Calu3 (cell line): ENCODE measurements around the gene DNER. TPM values are rescaled to one million over a fixed set of nuclear protein-coding genes. Genes with fewer than 3 reads are reported as not detected.

Source experiments
- BruUV-seq: library from RNA; stranded (reverse); fragments of 400-500 nt; replicated peaks from 2 replicates; lab custom pipeline; 2021; lab: Mats Ljungman, UMichigan
- CTCF ChIA-PET: fragments of 300-600 bp; sonication (Branson Sonifier 250); formaldehyde crosslinking; loops from one replicate; lab custom pipeline; 2022; ENCODE audit warnings: antibody characterized with exemption; lab: Charles Lee
- DNase-seq: peaks from one replicate; pipeline ENCODE4 v3.0.0; 2022
- H3K27ac Mint-ChIP-seq: one replicate; pipeline ENCODE4 v1.8.0; 2022; ENCODE audit warnings: mixed read lengths; ENCODE audit not compliant: unreplicated experiment
- H3K27me3 Mint-ChIP-seq: one replicate; pipeline ENCODE4 v1.8.0; 2022; ENCODE audit warnings: mixed read lengths; ENCODE audit not compliant: unreplicated experiment
- H3K36me3 Mint-ChIP-seq: one replicate; pipeline ENCODE4 v1.8.0; 2022; ENCODE audit warnings: mild to moderate bottlenecking, moderate library complexity, mixed read lengths; ENCODE audit not compliant: insufficient read depth, unreplicated experiment
- H3K4me1 Mint-ChIP-seq: one replicate; pipeline ENCODE4 v1.8.0; 2022; ENCODE audit warnings: mild to moderate bottlenecking, low read depth, mixed read lengths; ENCODE audit not compliant: unreplicated experiment
- H3K4me3 Mint-ChIP-seq: one replicate; pipeline ENCODE4 v1.8.0; 2022; ENCODE audit warnings: mild to moderate bottlenecking, low read depth, moderate library complexity, mixed read lengths; ENCODE audit not compliant: unreplicated experiment
- H3K9me3 Mint-ChIP-seq: one replicate; pipeline ENCODE4 v1.8.0; 2022; ENCODE audit warnings: low read depth, mixed read lengths; ENCODE audit not compliant: unreplicated experiment
- CTCF ChIP-seq: fragments of 200-600 bp; IDR thresholded peaks from one replicate; pipeline ENCODE4 v1.8.0; 2022; ENCODE audit warnings: antibody characterized with exemption; ENCODE audit not compliant: unreplicated experiment
- intact Hi-C: fragments of 100-400 bp; cut with micrococcal nuclease; formaldehyde crosslinking; loops from one replicate; pipeline ENCODE4 v1.10.0; 2022; ENCODE audit not compliant: unreplicated experiment
- total RNA-seq: library from RNA; stranded (reverse); gene quantifications from 2 replicates; pipeline ENCODE4 v1.2.3, GENCODE V29; 2022

Gene DNER
- total RNA-seq, 1 experiment from 2014 or later, result 1.1 TPM

- Mint-ChIP-seq H3K36me3 (no peaks in the 10 kb centered on the region), H3K4me1 (peaks cover 17% of the 10 kb centered on the region), H3K27ac (peak overlapping the region; percentile 83), H3K4me3 (no peak overlapping the region), H3K27me3 (no peaks in the 10 kb centered on the region), H3K9me3 (no peaks in the 10 kb centered on the region)
- TF ChIP-seq CTCF, result no peak
- DNase-seq, result no peak
- intact Hi-C loops, result no loop called here
- CTCF ChIA-PET, result no interaction called here
- no TSS peak for BruUV-seq
Measured at GRCh38 chr2:229443546-229444268, 270.6 kb downstream of the DNER start.

GRCh38 chr2:229443141-229443540, 271.2 kb downstream of the DNER start:
- Mint-ChIP-seq H3K36me3 (no peaks in the 10 kb centered on the region), H3K4me3 (no peak overlapping the region), H3K9me3 (no peaks in the 10 kb centered on the region), H3K27ac (no peak overlapping the region), H3K4me1 (peaks cover 17% of the 10 kb centered on the region), H3K27me3 (no peaks in the 10 kb centered on the region)
- TF ChIP-seq CTCF, result no peak
- CTCF ChIA-PET, result no interaction called here
- no TSS peak for BruUV-seq
- DNase-seq, result no peak
- intact Hi-C loops, result no loop called here

GRCh38 chr2:229438430-229439159, 275.8 kb downstream of the DNER start:
- Mint-ChIP-seq H3K4me3 (no peak overlapping the region), H3K27me3 (no peaks in the 10 kb centered on the region), H3K36me3 (no peaks in the 10 kb centered on the region), H3K27ac (no peak overlapping the region), H3K4me1 (peaks cover 17% of the 10 kb centered on the region), H3K9me3 (peaks cover 2% of the 10 kb centered on the region)
- no TSS peak for BruUV-seq
- no peak for TF ChIP-seq CTCF
- CTCF ChIA-PET, result interaction anchor here (0.6 kb wide), 1 partner anchor 148 kb away, joined by 6 read pairs; no protein-coding TSS in a partner anchor
- intact Hi-C loops, result loop anchor here (10.0 kb wide), 1 partner anchor 276 kb away; the partner anchor contains the start of gene DNER
- no peak for DNase-seq

GRCh38 chr2:229437467-229437866, 276.9 kb downstream of the DNER start:
- TF ChIP-seq CTCF, result no peak
- Mint-ChIP-seq H3K4me1 (peaks cover 17% of the 10 kb centered on the region), H3K27ac (no peak overlapping the region), H3K9me3 (peaks cover 2% of the 10 kb centered on the region), H3K36me3 (no peaks in the 10 kb centered on the region), H3K4me3 (no peak overlapping the region), H3K27me3 (no peaks in the 10 kb centered on the region)
- no TSS peak for BruUV-seq
- intact Hi-C loops, result loop anchor here (10.0 kb wide), 1 partner anchor 277 kb away; the partner anchor contains the start of gene DNER
- no peak for DNase-seq
- CTCF ChIA-PET, result no interaction called here
